HAP-1 (cell line): ENCODE measurements around the gene PXDN.
"Not testable (repeated sequence)": the region's sequence is repeated elsewhere in the genome, so short reads cannot be mapped to it uniquely, and the experiment has no call there.

ENCODE experiments used
- DNase-seq, 2 experiments: peaks; one replicate each; pipeline ENCODE4 v3.0.0-alpha.2; 2016 to 2020; ENCODE audit warnings: low spot score in 2 of 2
- H3K27me3 ChIP-seq: fragments of 250-450 bp; sonication (Bioruptor Pico); 2 replicates; pipeline ENCODE4 v1.5.1; 2020; ENCODE audit warnings: low read depth, mild to moderate bottlenecking, moderate library complexity
- H3K36me3 ChIP-seq: fragments of 250-450 bp; sonication (Bioruptor Pico); replicated peaks from 2 replicates; pipeline ENCODE4 v1.5.1; 2020; ENCODE audit warnings: mild to moderate bottlenecking
- H3K4me1 ChIP-seq: fragments of 250-450 bp; sonication (Bioruptor Pico); 2 replicates; pipeline ENCODE4 v1.5.1; 2020; ENCODE audit warnings: mild to moderate bottlenecking
- H3K4me3 ChIP-seq: fragments of 250-450 bp; sonication (Bioruptor Pico); 2 replicates; pipeline ENCODE4 v1.5.1; 2020; ENCODE audit warnings: mild to moderate bottlenecking, moderate library complexity
- H3K9me3 ChIP-seq: fragments of 250-450 bp; sonication (Bioruptor Pico); 2 replicates; pipeline ENCODE4 v1.5.1; 2020; ENCODE audit warnings: mild to moderate bottlenecking, moderate library complexity
- in situ Hi-C: fragments of 300-500 bp; cut with MboI; formaldehyde crosslinking; loops from 3 replicates; pipeline ENCODE4 v1.14.3; 2020; ENCODE audit warnings: low sequenced_read_pairs, inconsistent platforms, mixed read lengths

PXDN gene

DNA sequence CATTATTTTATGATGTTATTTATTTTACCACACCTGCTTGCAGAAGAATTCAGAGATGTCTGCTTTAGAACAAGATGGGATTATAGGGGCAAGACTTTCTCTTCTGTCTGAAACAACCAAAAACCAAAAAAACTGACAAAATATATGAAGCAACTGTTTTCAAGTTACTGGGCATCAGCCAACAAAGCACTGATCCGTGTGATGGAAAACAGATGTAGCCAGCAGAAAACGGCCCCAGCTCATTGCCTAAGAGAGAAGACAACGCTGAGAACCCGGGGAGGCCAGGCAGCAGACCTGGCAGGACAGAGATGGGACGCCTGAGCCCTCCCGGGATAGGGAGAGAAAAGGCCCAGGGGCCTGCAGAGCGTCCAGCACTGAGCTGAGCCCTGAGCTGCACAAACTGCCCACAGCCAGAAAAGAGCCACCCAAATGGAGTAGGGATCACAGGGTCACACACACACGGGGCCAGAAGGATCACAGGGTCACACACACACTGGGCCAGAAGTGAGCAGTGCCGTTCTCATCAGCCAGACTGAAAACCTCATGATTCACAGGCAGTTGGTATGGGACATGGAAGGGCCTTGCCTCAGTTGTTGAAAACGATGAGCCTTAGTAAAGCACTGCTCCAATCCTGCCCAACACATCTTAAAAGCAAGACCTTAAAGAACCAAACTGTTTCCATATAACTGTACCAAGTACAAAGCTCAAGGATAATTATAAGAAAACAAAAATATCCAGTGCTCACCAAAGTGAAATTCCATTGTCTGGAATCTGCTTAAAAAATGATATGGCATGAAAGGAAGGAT is 12.1 kb downstream of the PXDN start:
- DNase-seq, result no peak
- no peaks in the 10 kb centered on the region for H3K27me3 ChIP-seq
- no peaks in the 10 kb centered on the region for H3K9me3 ChIP-seq
- H3K36me3 ChIP-seq, result no peaks in the 10 kb centered on the region
- H3K4me1 ChIP-seq, result no peaks in the 10 kb centered on the region
- H3K4me3 ChIP-seq, result no peak overlapping the region
- in situ Hi-C loops, result no loop called here

DNA sequence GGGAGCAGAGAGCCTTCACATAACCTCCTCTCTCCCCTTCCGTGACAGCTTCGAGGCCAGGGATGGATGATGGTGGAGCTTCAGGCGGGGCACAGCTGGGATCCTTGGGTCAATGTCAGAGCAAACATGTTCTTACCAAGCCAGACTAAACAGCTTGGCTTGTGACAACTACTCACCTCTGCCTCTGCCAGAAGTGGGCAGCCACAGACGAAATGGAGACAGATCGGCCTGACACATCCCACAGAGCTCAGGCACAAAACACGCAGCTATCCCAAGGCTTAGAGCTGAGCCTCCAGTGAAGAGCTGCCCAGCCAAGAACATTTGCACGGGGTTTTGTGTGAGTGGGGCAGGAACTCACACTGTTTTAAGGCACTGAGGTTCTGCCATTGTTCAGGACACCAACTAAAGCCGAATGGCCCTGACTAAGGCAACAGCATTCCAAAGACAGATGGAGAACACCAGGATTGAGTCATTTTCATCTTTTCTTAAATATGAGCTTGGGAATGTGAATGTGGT is 12.8 kb downstream of the PXDN start:
- Histone ChIP-seq H3K4me3 (no peak overlapping the region), H3K9me3 (no peaks in the 10 kb centered on the region), H3K27me3 (no peaks in the 10 kb centered on the region), H3K4me1 (no peaks in the 10 kb centered on the region), H3K36me3 (no peaks in the 10 kb centered on the region)
- no peak for DNase-seq
- in situ Hi-C loops, result no loop called here

DNA sequence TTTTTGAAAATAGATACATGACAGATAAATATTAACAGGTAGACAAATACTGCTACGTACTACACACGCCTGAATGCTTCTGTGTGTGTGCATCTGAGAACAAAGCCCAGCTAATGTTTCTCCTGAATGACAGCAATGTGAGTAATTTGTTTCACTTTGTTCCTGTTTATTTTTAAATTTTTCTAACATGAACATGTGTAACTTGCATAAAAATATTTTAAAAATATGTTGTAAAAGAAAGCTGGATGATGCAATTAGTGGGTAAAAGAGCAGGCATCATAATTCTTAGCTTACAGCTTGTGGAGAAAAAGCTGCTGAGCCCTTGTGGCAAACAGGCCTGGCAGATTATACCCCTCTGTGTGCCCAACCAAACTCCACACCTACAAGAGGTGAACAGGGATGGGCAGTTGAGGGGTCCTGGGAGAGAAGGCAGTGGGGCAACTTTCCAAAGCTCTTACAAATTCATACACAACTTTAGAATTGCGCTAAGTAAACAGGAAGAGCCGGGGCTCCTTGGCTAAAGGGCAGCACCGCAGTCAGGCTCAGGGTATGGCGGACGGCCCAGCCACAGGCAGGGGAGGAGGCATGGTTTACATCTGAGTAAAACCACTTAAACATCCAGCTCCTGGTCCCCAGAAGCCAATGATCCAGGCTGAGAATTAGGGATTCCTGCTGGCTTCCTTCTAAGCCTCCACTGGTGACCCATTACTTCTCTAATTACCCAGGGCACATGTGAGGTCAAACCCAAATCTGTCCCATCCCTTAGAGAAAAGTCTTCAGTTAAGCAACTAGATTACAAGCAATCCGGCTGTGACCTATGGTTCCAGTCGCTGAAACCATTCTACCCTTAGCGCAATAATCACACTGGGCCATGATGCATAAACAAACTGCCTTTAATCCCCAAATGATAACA is 14.0 kb downstream of the PXDN start:
- no peak for DNase-seq
- Histone ChIP-seq H3K4me3 (no peak overlapping the region), H3K27me3 (no peaks in the 10 kb centered on the region), H3K36me3 (no peaks in the 10 kb centered on the region), H3K4me1 (no peaks in the 10 kb centered on the region), H3K9me3 (no peaks in the 10 kb centered on the region)
- in situ Hi-C loops, result no loop called here

DNA sequence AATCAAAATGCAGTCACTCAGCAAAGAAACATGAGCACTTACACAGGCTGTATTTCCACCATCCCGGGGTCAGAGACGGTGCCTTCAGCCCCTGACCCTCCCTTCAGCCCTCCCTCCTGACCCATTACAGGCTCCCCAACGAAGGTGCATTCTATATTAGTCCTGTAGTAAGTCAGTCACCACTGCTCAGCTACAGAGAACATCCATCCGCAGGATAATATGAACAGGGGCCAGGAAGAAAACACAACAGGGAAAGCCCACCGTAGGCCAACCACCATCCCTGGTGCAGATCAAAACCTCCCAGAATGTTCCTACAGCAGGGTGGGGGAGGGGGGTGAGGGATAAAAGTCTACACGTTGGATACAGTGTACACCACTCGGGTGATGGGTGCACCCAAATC is 15.1 kb downstream of the PXDN start:
- Histone ChIP-seq H3K4me1 (no peaks in the 10 kb centered on the region), H3K27me3 (no peaks in the 10 kb centered on the region)

DNA sequence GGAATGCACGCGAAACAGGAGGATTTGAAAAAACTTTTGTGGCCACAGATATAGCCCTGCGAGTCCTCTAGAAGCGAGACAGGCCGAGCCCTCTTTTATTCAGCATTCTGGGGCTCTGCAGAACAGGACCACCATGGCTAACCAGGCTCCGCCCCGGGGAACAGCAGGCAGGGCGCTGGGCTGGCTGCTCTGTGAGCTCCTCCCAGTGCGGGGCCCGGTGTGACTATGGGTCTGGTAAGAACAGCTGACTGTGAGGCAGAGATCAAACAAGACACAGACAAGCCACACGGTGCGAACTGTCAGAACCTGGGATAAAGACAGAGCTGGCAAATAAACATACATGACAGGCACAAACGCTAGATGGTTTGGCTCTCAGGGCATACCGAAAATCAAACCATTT is 15.5 kb downstream of the PXDN start:
- in situ Hi-C loops, result no loop called here
- no peaks in the 10 kb centered on the region for H3K4me1 ChIP-seq
- no peaks in the 10 kb centered on the region for H3K36me3 ChIP-seq
- no peaks in the 10 kb centered on the region for H3K9me3 ChIP-seq
- H3K4me3 ChIP-seq, result no peak overlapping the region
- no peak for DNase-seq
- no peaks in the 10 kb centered on the region for H3K27me3 ChIP-seq

More for the DNA sequence above, 15.1 kb downstream of the PXDN start:
- DNase-seq, result no peak
- no peak overlapping the region for H3K4me3 ChIP-seq
- in situ Hi-C loops, result no loop called here
- no peaks in the 10 kb centered on the region for H3K9me3 ChIP-seq
- no peaks in the 10 kb centered on the region for H3K36me3 ChIP-seq

DNA sequence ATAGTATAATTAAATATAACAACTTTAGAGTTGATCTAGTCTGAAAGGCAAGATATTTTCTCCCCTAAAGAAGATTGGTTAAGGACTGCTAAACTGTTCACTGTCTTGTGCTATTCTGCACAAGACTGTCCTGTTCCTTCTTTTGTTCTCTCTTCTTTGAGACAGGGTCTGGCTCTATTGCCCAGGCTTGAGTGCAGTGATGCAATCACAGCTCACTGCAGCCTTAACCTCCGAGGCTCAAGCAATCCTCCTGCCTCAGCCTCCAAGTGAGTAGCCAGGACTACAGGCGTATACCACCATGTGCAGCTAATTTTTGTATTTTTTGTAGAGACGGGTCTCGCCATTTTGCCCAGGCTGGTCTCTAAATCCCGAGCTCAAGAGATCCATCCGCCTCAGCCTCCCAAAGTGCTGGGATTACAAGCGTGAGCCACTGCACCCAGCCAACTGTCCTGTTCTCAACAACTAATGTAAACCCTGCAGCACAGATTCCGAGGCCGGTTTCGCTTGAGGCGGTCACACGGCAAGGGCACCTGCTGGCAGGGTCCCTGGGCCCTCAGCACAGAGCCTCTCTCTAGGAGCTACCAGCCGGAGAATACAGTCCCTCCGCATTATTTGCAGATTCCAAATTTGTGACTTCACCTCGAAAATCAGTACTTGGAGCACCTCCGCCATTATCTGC is 16.4 kb downstream of the PXDN start:
- no peak for DNase-seq
- Histone ChIP-seq H3K9me3 (no peaks in the 10 kb centered on the region), H3K4me3 (no peak overlapping the region), H3K36me3 (no peaks in the 10 kb centered on the region), H3K27me3 (no peaks in the 10 kb centered on the region), H3K4me1 (no peaks in the 10 kb centered on the region)
- in situ Hi-C loops, result no loop called here

DNA sequence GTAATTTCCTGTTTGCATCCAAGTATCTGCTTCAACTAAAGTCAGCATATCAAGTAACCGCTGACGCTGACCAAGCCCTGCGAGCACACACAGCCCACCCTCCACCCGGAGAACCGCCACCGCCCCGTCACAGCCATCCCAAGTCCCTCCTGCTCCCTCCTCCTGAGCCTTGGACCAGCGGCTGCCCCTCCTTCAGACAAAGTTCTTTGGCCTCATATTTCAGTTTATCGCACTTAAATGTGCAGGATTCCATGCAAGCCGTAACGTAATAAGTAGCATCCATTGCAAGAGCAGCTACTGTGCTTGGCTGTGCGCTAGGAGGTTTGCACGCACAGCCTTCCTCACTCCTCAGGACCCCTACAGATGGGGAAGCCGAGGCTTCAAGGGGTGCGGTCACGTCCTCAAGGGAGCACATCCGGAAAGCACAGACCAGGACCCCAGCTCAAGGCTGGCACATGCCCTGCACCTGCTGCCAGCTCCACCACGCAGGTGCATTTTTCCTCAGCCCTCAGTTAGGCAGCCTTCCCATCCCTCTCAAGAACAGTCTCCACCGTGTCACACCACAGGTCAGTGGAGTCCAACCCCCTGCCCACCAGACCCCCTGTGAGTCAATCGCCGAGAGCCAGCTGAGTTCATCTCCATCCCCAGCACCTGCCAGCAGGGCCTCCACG is 17.1 kb downstream of the PXDN start:
- in situ Hi-C loops, result no loop called here
- Histone ChIP-seq H3K27me3 (no peaks in the 10 kb centered on the region), H3K4me1 (no peaks in the 10 kb centered on the region), H3K36me3 (no peaks in the 10 kb centered on the region), H3K9me3 (no peaks in the 10 kb centered on the region), H3K4me3 (no peak overlapping the region)
- no peak for DNase-seq

DNA sequence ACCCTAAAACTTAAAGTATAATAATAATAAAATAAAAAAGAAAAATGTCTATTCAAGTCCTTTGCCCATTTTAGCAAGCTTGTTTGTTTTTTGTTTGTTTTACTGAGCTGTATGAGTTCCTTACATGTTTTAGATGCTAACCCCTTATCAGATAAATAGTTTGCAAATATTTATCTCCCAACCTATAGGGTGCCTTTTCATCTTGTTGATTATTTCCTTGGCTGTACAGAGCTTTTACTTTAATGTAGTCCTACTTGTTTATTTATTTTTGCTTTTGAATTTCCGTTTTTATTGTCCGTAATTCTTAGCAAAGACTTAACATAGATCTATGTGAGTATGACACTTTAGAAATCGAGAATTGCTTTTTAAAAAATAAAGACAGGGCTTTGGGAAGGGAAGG is 17.8 kb downstream of the PXDN start:
- DNase-seq, result no peak
- Histone ChIP-seq H3K4me3 (no peak overlapping the region), H3K4me1 (no peaks in the 10 kb centered on the region), H3K9me3 (no peaks in the 10 kb centered on the region), H3K27me3 (no peaks in the 10 kb centered on the region), H3K36me3 (no peaks in the 10 kb centered on the region)
- in situ Hi-C loops, result no loop called here

DNA sequence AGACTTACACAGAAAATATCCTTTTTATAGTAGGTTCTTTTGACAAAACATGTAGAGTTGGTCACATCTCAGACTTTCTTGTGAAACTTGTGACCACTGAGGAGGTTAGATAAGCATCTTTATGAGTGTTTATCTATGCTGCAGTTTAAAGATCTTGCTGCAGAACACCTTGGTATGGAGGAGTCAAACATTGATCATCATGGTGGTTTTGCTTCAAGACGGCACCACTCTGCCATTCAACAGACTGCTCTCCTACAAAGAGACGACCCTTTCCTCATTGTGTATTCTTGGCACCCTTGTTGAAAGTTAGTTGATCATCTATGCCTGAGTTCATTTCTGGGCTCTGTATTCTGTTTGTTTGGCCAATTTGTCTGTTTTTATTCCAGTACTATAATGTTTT is 20.0 kb downstream of the PXDN start:
- DNase-seq, H3K36me3 ChIP-seq, H3K9me3 ChIP-seq, in situ Hi-C loops, H3K4me1 ChIP-seq, H3K4me3 ChIP-seq, H3K27me3 ChIP-seq: not testable (repeated sequence)

DNA sequence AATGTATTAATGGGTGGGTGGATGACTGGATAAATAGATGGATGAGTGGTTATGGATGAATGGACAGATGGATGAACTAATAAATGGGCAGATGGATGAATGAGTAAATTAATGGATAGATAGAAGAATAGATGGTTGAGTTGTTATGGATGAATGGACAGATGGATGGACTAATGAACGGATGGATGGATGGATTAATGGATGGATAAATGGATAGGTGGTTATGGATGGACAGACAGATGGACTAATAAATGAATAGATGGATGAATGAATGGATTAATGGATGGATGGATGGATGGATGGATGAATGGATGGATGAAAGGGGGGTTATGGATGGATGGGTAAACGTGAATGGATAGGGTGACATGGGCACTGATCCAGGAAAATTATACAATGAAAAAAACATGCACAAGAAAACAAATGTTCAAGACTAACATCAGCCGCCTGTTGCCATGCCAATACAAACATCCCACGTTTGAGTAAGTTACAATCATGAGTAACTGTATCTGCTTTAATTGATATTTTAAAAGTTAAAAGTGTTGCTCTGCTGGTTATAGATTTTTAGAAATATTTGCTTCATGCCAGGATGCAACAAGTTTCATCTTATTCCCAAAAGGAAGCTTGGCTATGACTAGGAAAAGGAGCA is 20.8 kb downstream of the PXDN start:
- in situ Hi-C loops, result no loop called here
- no peak for DNase-seq
- Histone ChIP-seq H3K27me3 (no peaks in the 10 kb centered on the region), H3K4me3 (no peak overlapping the region), H3K4me1 (no peaks in the 10 kb centered on the region), H3K9me3 (no peaks in the 10 kb centered on the region), H3K36me3 (no peaks in the 10 kb centered on the region)

DNA sequence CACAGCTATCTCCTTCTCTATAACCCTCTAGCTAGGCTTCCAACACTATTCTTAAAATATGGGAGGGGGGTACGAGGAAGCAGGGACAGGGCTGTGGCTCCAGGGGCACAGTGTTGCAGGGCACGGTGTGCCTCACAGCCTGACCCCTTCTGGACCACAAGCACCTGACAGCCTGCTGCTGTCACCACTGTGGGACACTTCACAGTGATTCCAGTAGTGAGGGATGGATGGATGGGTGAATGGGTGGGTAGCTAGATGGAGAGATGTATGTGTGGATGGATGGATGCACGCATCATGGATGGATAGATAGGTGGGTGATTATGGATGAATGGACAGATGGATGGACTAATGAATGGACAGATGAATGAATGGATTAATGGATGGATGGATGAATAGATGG is 21.6 kb downstream of the PXDN start:
- H3K4me3 ChIP-seq, result no peak overlapping the region

DNA sequence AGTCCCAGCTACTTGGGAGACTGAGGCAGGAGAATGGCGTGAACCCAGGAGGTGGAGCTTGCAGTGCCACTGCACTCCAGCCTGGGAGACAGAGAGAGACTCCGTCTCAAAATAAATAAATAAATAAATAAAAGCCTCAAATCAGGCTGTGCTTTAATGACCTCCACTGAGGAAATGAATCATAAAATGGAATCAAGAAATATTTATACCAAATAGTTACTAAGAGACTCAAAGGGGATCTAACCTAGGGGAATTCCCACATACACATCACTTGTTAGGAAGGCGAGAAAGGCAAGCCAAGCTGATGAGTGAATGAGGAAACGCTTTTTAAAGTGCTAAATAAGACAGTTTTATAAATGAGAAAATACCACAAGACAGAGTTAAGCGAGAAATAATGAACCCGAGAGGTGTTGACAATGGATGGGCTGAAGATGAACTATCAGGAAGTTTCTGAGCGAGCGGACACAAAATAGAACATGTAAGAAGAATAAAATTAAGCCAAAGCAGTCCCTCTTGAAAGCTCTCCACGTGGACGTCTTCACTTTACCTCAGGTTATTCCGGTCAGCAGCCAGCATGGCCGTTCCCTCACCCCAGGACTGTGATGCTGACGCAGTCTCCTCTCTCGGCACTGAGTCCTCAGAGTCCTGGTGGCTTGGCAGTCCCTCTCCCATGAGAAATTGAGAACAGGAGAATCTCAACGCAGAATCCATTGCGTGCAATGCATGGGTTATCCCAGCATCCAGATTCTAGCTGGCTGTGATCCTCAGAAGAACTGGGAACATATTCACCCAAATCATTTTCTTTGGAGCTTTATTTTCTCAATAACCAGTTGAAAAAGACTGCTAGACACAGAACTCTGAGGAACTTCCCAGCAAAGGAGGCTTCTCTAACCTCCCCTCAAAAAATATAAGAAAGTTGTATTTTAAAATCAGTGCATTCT is 22.3 kb downstream of the PXDN start:
- in situ Hi-C loops, result no loop called here
- Histone ChIP-seq H3K4me3 (no peak overlapping the region), H3K9me3 (no peaks in the 10 kb centered on the region), H3K27me3 (no peaks in the 10 kb centered on the region), H3K4me1 (no peaks in the 10 kb centered on the region), H3K36me3 (no peaks in the 10 kb centered on the region)
- DNase-seq, result no peak

More for the DNA sequence above, 21.6 kb downstream of the PXDN start:
- H3K36me3 ChIP-seq, result no peaks in the 10 kb centered on the region
- DNase-seq, result no peak
- no peaks in the 10 kb centered on the region for H3K4me1 ChIP-seq
- in situ Hi-C loops, result no loop called here
- no peaks in the 10 kb centered on the region for H3K27me3 ChIP-seq
- H3K9me3 ChIP-seq, result no peaks in the 10 kb centered on the region
